ENCODE measurements around the gene PRAME. TPM values are rescaled to one million over a fixed set of nuclear protein-coding genes. Genes with fewer than 3 reads are reported as not detected.

PRAME gene
- total RNA-seq, 1 donor from 2014 or later: 1.9 TPM

GRCh38 chr22:22508274-22509176 lies 50.5 kb downstream of the PRAME start, which contains the start of gene ZNF280B:
ZNF280B (minus strand) TSS chr22:22508742; CDS start chr22:22489398, 19,344 bp downstream.
- no peak within 1 kb of the TSS for H3K27ac Mint-ChIP-seq (ENCODE audit: unreplicated experiment)
- TF ChIP-seq CTCF (IDR thresholded peaks at IDR 0.05; ENCODE audit: partially characterized antibody, unreplicated experiment): peak; percentile 80
- H3K4me1 Mint-ChIP-seq (ENCODE audit: low read depth, unreplicated experiment): peaks cover 6% of the 10 kb centered on the region
- peak within 1 kb of the TSS; percentile 89 for H3K4me3 Mint-ChIP-seq (ENCODE audit: unreplicated experiment)
- no peaks in the 10 kb centered on the region for H3K27me3 Mint-ChIP-seq (ENCODE audit: unreplicated experiment)
- peaks cover 30% of the 10 kb centered on the region for H3K36me3 Mint-ChIP-seq (ENCODE audit: unreplicated experiment)
- DNase-seq: peak; percentile 89
- no peaks in the 10 kb centered on the region for H3K9me3 Mint-ChIP-seq (ENCODE audit: unreplicated experiment)

- no peaks in the 10 kb centered on the region for H3K27me3 Mint-ChIP-seq (ENCODE audit: unreplicated experiment)
- H3K27ac Mint-ChIP-seq (ENCODE audit: unreplicated experiment): no peak overlapping the region
- DNase-seq: no peak
- H3K4me3 Mint-ChIP-seq (ENCODE audit: unreplicated experiment): peak overlapping the region; percentile 89
- no peaks in the 10 kb centered on the region for H3K9me3 Mint-ChIP-seq (ENCODE audit: unreplicated experiment)
- TF ChIP-seq CTCF (IDR thresholded peaks at IDR 0.05; ENCODE audit: partially characterized antibody, unreplicated experiment): no peak
- H3K36me3 Mint-ChIP-seq (ENCODE audit: unreplicated experiment): peaks cover 26% of the 10 kb centered on the region
- peaks cover 6% of the 10 kb centered on the region for H3K4me1 Mint-ChIP-seq (ENCODE audit: low read depth, unreplicated experiment)
These were observed 51.3 kb downstream of the PRAME start for GRCh38 chr22:22507743-22508273.

GRCh38 chr22:22506736-22507135 lies 52.3 kb downstream of the PRAME start:
- H3K36me3 Mint-ChIP-seq (ENCODE audit: unreplicated experiment): peaks cover 19% of the 10 kb centered on the region
- DNase-seq: no peak
- H3K27ac Mint-ChIP-seq (ENCODE audit: unreplicated experiment): no peak overlapping the region
- no peak for TF ChIP-seq CTCF (IDR thresholded peaks at IDR 0.05; ENCODE audit: partially characterized antibody, unreplicated experiment)
- peaks cover 6% of the 10 kb centered on the region for H3K4me1 Mint-ChIP-seq (ENCODE audit: low read depth, unreplicated experiment)
- no peak overlapping the region for H3K4me3 Mint-ChIP-seq (ENCODE audit: unreplicated experiment)
- no peaks in the 10 kb centered on the region for H3K27me3 Mint-ChIP-seq (ENCODE audit: unreplicated experiment)
- no peaks in the 10 kb centered on the region for H3K9me3 Mint-ChIP-seq (ENCODE audit: unreplicated experiment)

- no peaks in the 10 kb centered on the region for H3K27me3 Mint-ChIP-seq (ENCODE audit: unreplicated experiment)
- DNase-seq: no peak
- no peak overlapping the region for H3K27ac Mint-ChIP-seq (ENCODE audit: unreplicated experiment)
- no peaks in the 10 kb centered on the region for H3K36me3 Mint-ChIP-seq (ENCODE audit: unreplicated experiment)
- no peaks in the 10 kb centered on the region for H3K4me1 Mint-ChIP-seq (ENCODE audit: low read depth, unreplicated experiment)
- no peak for TF ChIP-seq CTCF (IDR thresholded peaks at IDR 0.05; ENCODE audit: partially characterized antibody, unreplicated experiment)
- no peak overlapping the region for H3K4me3 Mint-ChIP-seq (ENCODE audit: unreplicated experiment)
- no peaks in the 10 kb centered on the region for H3K9me3 Mint-ChIP-seq (ENCODE audit: unreplicated experiment)
These were observed 60.8 kb downstream of the PRAME start for GRCh38 chr22:22498267-22498666.

Other genes starting within 250 kb of the PRAME start
- gene ZNF280B, start 50.5 kb downstream of the PRAME start, total RNA-seq (ENCODE audit: unreplicated experiment): 1.8 TPM
- gene ZNF280A, start 39.0 kb downstream of the PRAME start, total RNA-seq (ENCODE audit: unreplicated experiment): not detected
- not detected for gene GGTLC2, start 85.3 kb upstream of the PRAME start, total RNA-seq (ENCODE audit: unreplicated experiment)